ENCODE measurements around the gene NEDD4L. TPM values are rescaled to one million over a fixed set of nuclear protein-coding genes. Genes with fewer than 3 reads are reported as not detected.

NEDD4L gene
- total and polyA plus RNA-seq, 2 experiments from 2014 or later = 36.2 to 72.3 TPM

GRCh38 chr18:58344861-58345463, 300.9 kb downstream of the NEDD4L start:
- H3K27me3 ChIP-seq (ENCODE audit: insufficient read depth) = no peaks in the 10 kb centered on the region
- ATAC-seq = peak; percentile 68
- no peak overlapping the region for H2AFZ ChIP-seq
- H3K36me3 Mint-ChIP-seq (ENCODE audit: low read depth) = peaks cover 23% of the 10 kb centered on the region
- no peaks in the 10 kb centered on the region; the same call in 2 of the 3 replicates for H3K9me3 Mint-ChIP-seq
- 0 out of 2 replicates have a peak, but pooled peaks cover 5% of the 10 kb centered on the region for H3F3A ChIP-seq (replicated peaks; ENCODE audit: low read depth)
- no peaks in the 10 kb centered on the region for H4K20me1 ChIP-seq (replicated peaks; ENCODE audit: insufficient read depth)
- H3K4me2 ChIP-seq = peak overlapping the region; percentile 59
- H3K4me1 ChIP-seq (ENCODE audit: insufficient read depth) = peaks cover 60% of the 10 kb centered on the region
- peak overlapping the region; percentile 98 for H3K27ac ChIP-seq (ENCODE audit: low read depth)
- TF ChIP-seq NANOG (IDR thresholded peaks at IDR 0.05; ENCODE audit: borderline replicate concordance) (peak; percentile 52; the same call in 1 of the 2 replicates), JUNB (IDR thresholded peaks at IDR 0.05; ENCODE audit: unreplicated experiment) (no peak)
- H3K4me3 Mint-ChIP-seq = peak overlapping the region; percentile 48
- peaks cover 7% of the 10 kb centered on the region for H3K27me3 Mint-ChIP-seq (ENCODE audit: insufficient read depth, low read depth, poor library complexity)
- no peaks in the 10 kb centered on the region for H3K79me2 ChIP-seq (replicated peaks; ENCODE audit: insufficient read depth)
- no peaks in the 10 kb centered on the region for H3K9me2 ChIP-seq (ENCODE audit: insufficient read depth)
- H3K4me1 Mint-ChIP-seq = peaks cover 78% of the 10 kb centered on the region
- H3K4me3 ChIP-seq = peak overlapping the region; percentile 4; the same call in 1 of the 2 replicates
- H3K36me3 ChIP-seq (ENCODE audit: insufficient read depth) = no peaks in the 10 kb centered on the region
- peak; percentile 80 for DNase-seq (ENCODE audit: low spot score)
- H3K27ac Mint-ChIP-seq = peak overlapping the region; percentile 93

DNA sequence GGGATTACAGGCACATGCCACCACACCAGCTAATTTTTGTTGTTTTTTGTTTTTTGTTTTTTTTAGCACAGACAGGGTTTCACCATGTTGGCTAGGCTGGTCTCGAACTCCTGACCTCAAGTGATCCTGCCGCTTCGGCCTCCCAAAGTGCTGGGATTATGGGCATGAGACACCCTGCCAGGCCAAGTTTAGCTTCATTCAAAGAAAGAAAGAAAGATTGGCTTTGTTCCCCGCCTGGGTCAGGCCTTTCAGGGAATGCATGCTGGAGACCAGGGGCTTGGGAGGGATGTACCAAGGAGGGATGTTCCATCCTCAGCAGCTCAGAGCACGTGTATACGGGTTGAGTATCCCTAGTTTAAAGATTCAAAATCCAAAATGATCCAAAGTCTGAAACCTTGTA, 301.8 kb downstream of the NEDD4L start:
- Histone ChIP-seq H3K4me3 (no peak overlapping the region), H4K20me1 (replicated peaks; ENCODE audit: insufficient read depth) (no peaks in the 10 kb centered on the region), H3K36me3 (ENCODE audit: insufficient read depth) (peaks cover 3% of the 10 kb centered on the region; the same call in 1 of the 2 replicates), H3K9me2 (ENCODE audit: insufficient read depth) (no peaks in the 10 kb centered on the region), H3F3A (replicated peaks; ENCODE audit: low read depth) (0 out of 2 replicates have a peak, but pooled peaks cover 5% of the 10 kb centered on the region), H3K27me3 (ENCODE audit: insufficient read depth) (no peaks in the 10 kb centered on the region), H2AFZ (no peak overlapping the region), H3K27ac (ENCODE audit: low read depth) (peak overlapping the region; percentile 98), H3K4me1 (ENCODE audit: insufficient read depth) (peaks cover 53% of the 10 kb centered on the region), H3K79me2 (replicated peaks; ENCODE audit: insufficient read depth) (no peaks in the 10 kb centered on the region), H3K4me2 (peak overlapping the region; percentile 59)
- H3K9me3 Mint-ChIP-seq = no peaks in the 10 kb centered on the region; the same call in 2 of the 3 replicates
- ATAC-seq (peak; percentile 77), DNase-seq (ENCODE audit: low spot score) (peak; percentile 61)
- H3K27ac Mint-ChIP-seq = peak overlapping the region; percentile 81
- peaks cover 31% of the 10 kb centered on the region for H3K36me3 Mint-ChIP-seq (ENCODE audit: low read depth)
- peaks cover 7% of the 10 kb centered on the region for H3K27me3 Mint-ChIP-seq (ENCODE audit: insufficient read depth, low read depth, poor library complexity)
- H3K4me1 Mint-ChIP-seq = peaks cover 70% of the 10 kb centered on the region
- H3K4me3 Mint-ChIP-seq = no peak overlapping the region
- TF ChIP-seq, protein P1, sequence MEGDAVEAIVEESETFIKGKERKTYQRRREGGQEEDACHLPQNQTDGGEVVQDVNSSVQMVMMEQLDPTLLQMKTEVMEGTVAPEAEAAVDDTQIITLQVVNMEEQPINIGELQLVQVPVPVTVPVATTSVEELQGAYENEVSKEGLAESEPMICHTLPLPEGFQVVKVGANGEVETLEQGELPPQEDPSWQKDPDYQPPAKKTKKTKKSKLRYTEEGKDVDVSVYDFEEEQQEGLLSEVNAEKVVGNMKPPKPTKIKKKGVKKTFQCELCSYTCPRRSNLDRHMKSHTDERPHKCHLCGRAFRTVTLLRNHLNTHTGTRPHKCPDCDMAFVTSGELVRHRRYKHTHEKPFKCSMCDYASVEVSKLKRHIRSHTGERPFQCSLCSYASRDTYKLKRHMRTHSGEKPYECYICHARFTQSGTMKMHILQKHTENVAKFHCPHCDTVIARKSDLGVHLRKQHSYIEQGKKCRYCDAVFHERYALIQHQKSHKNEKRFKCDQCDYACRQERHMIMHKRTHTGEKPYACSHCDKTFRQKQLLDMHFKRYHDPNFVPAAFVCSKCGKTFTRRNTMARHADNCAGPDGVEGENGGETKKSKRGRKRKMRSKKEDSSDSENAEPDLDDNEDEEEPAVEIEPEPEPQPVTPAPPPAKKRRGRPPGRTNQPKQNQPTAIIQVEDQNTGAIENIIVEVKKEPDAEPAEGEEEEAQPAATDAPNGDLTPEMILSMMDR (conservative IDR thresholded peaks at IDR 0.05; ENCODE audit: low read depth in 2 of 2) = no peak
- TF ChIP-seq ZNF114 (CRISPR knock-in tag; IDR thresholded peaks at IDR 0.05) = no peak
- TF ChIP-seq EZH2phosphoT487 (IDR thresholded peaks at IDR 0.05; ENCODE audit: unreplicated experiment) = no peak
- TF ChIP-seq EZH2 (IDR thresholded peaks at IDR 0.05; ENCODE audit: low read depth, unreplicated experiment) = no peak
- no peak for TF ChIP-seq ETS1 (IDR thresholded peaks at IDR 0.05)
- TF ChIP-seq, protein P2, sequence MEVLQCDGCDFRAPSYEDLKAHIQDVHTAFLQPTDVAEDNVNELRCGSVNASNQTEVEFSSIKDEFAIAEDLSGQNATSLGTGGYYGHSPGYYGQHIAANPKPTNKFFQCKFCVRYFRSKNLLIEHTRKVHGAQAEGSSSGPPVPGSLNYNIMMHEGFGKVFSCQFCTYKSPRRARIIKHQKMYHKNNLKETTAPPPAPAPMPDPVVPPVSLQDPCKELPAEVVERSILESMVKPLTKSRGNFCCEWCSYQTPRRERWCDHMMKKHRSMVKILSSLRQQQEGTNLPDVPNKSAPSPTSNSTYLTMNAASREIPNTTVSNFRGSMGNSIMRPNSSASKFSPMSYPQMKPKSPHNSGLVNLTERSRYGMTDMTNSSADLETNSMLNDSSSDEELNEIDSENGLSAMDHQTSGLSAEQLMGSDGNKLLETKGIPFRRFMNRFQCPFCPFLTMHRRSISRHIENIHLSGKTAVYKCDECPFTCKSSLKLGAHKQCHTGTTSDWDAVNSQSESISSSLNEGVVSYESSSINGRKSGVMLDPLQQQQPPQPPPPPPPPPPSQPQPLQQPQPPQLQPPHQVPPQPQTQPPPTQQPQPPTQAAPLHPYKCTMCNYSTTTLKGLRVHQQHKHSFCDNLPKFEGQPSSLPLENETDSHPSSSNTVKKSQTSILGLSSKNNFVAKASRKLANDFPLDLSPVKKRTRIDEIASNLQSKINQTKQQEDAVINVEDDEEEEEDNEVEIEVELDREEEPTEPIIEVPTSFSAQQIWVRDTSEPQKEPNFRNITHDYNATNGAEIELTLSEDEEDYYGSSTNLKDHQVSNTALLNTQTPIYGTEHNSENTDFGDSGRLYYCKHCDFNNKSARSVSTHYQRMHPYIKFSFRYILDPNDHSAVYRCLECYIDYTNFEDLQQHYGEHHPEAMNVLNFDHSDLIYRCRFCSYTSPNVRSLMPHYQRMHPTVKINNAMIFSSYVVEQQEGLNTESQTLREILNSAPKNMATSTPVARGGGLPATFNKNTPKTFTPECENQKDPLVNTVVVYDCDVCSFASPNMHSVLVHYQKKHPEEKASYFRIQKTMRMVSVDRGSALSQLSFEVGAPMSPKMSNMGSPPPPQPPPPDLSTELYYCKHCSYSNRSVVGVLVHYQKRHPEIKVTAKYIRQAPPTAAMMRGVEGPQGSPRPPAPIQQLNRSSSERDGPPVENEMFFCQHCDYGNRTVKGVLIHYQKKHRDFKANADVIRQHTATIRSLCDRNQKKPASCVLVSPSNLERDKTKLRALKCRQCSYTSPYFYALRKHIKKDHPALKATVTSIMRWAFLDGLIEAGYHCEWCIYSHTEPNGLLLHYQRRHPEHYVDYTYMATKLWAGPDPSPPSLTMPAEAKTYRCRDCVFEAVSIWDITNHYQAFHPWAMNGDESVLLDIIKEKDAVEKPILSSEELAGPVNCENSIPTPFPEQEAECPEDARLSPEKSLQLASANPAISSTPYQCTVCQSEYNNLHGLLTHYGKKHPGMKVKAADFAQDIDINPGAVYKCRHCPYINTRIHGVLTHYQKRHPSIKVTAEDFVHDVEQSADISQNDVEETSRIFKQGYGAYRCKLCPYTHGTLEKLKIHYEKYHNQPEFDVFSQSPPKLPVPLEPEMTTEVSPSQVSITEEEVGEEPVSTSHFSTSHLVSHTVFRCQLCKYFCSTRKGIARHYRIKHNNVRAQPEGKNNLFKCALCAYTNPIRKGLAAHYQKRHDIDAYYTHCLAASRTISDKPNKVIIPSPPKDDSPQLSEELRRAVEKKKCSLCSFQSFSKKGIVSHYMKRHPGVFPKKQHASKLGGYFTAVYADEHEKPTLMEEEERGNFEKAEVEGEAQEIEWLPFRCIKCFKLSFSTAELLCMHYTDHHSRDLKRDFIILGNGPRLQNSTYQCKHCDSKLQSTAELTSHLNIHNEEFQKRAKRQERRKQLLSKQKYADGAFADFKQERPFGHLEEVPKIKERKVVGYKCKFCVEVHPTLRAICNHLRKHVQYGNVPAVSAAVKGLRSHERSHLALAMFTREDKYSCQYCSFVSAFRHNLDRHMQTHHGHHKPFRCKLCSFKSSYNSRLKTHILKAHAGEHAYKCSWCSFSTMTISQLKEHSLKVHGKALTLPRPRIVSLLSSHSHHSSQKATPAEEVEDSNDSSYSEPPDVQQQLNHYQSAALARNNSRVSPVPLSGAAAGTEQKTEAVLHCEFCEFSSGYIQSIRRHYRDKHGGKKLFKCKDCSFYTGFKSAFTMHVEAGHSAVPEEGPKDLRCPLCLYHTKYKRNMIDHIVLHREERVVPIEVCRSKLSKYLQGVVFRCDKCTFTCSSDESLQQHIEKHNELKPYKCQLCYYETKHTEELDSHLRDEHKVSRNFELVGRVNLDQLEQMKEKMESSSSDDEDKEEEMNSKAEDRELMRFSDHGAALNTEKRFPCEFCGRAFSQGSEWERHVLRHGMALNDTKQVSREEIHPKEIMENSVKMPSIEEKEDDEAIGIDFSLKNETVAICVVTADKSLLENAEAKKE (CRISPR knock-in tag; IDR thresholded peaks at IDR 0.05) = 0 out of 2 replicates have a peak, but pooled peaks have one; percentile 46
- no peak for TF ChIP-seq ZNF331 (CRISPR knock-in tag; IDR thresholded peaks at IDR 0.05; ENCODE audit: low read depth)
- TF ChIP-seq JUNB (IDR thresholded peaks at IDR 0.05; ENCODE audit: unreplicated experiment) = no peak
